KMS-11 (cell line): ENCODE data around the gene CMSS1.

ENCODE experiments used
- H2AFZ ChIP-seq: fragments of 200-600 bp; sonication (generic); 2 replicates; pipeline ENCODE4 v1.6.1; 2016; ENCODE audit warnings: antibody characterized with exemption, mixed run types, low read depth
- H3K27ac ChIP-seq: fragments of 200-600 bp; sonication (generic); 2 replicates; pipeline ENCODE4 v1.6.1; 2016; ENCODE audit warnings: mild to moderate bottlenecking, mixed run types
- H3K27me3 ChIP-seq: fragments of 200-600 bp; sonication (generic); 2 replicates; pipeline ENCODE4 v1.6.1; 2017; ENCODE audit warnings: mild to moderate bottlenecking, low read depth, mixed run types, moderate library complexity; ENCODE audit not compliant: insufficient read depth
- H3K36me3 ChIP-seq: fragments of 200-600 bp; sonication (generic); 2 replicates; pipeline ENCODE4 v1.6.1; 2017; ENCODE audit warnings: mild to moderate bottlenecking, mixed run types; ENCODE audit not compliant: insufficient read depth
- H3K4me1 ChIP-seq: fragments of 200-600 bp; sonication (generic); 2 replicates; pipeline ENCODE4 v1.6.1; 2016; ENCODE audit warnings: mild to moderate bottlenecking, low read depth, mixed run types; ENCODE audit not compliant: poor library complexity, severe bottlenecking
- H3K4me2 ChIP-seq: fragments of 200-600 bp; sonication (generic); 2 replicates; pipeline ENCODE4 v1.7.0; 2016; ENCODE audit warnings: mild to moderate bottlenecking, mixed run types
- H3K4me3 ChIP-seq: fragments of 200-600 bp; sonication (generic); IDR thresholded peaks from 2 replicates; pipeline ENCODE4 v1.6.1; 2017; ENCODE audit warnings: low read depth, low read length, mixed read lengths; ENCODE audit not compliant: insufficient read depth
- H3K79me2 ChIP-seq: fragments of 200-600 bp; sonication (generic); 2 replicates; pipeline ENCODE4 v1.6.1; 2016; ENCODE audit warnings: low read depth, mixed run types; ENCODE audit not compliant: insufficient read depth
- H3K9ac ChIP-seq: fragments of 200-600 bp; sonication (generic); 2 replicates; pipeline ENCODE4 v1.6.1; 2016; ENCODE audit warnings: mild to moderate bottlenecking, mixed run types
- H4K20me1 ChIP-seq: fragments of 200-600 bp; sonication (generic); 2 replicates; pipeline ENCODE4 v1.6.1; 2016; ENCODE audit warnings: mild to moderate bottlenecking, mixed run types; ENCODE audit not compliant: insufficient read depth
- CTCF ChIP-seq: fragments of 200-600 bp; sonication (generic); conservative IDR thresholded peaks from 2 replicates; pipeline ENCODE4 v1.6.1; 2017; ENCODE audit warnings: low read depth, mild to moderate bottlenecking, antibody characterized with exemption, low read length, moderate library complexity, mixed read lengths

CMSS1 gene

DNA sequence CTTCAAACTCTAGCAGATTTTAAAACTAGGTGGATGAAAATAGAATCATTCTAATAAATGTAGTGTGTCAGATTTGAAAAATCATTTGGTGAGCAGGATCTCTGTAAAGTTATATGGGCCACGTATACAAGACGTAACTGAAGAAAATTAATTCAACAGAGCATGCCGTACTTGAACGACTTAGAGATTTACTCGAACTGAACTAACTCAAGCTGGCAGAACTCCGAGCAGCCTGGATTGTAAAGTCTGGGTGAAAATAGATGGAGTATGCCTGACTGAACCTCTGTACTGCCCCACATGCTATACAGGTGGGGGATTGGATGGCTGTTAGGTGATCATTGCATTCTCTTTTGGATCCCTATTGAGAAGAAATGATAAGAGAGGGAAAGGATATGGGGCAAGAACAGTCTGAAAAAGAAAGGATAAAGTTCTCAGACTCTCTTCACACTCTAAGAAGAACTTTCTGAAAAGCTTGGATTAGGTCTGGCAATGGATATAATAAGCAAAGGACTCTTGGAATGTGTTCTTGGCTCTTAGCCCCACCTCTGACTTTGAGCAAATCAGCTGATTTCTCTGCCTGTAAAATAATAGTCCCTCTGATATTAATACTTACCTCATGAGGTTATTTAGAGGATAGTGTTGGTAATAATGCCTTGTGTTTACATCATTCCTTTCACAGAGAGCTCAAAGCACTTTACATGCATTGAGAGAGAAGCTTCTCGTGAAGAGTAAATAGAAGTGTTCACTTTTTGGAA is 149.2 kb downstream of the CMSS1 start:
- H3K27ac ChIP-seq, result no peak overlapping the region
- H4K20me1 ChIP-seq, result no peaks in the 10 kb centered on the region
- no peak overlapping the region for H3K4me3 ChIP-seq
- no peaks in the 10 kb centered on the region for H3K79me2 ChIP-seq
- H2AFZ ChIP-seq, result no peak overlapping the region
- no peaks in the 10 kb centered on the region for H3K36me3 ChIP-seq
- H3K9ac ChIP-seq, result no peak overlapping the region
- TF ChIP-seq CTCF, result no peak
- H3K4me2 ChIP-seq, result no peak overlapping the region
- H3K4me1 ChIP-seq, result no peaks in the 10 kb centered on the region
- H3K27me3 ChIP-seq, result no peaks in the 10 kb centered on the region

DNA sequence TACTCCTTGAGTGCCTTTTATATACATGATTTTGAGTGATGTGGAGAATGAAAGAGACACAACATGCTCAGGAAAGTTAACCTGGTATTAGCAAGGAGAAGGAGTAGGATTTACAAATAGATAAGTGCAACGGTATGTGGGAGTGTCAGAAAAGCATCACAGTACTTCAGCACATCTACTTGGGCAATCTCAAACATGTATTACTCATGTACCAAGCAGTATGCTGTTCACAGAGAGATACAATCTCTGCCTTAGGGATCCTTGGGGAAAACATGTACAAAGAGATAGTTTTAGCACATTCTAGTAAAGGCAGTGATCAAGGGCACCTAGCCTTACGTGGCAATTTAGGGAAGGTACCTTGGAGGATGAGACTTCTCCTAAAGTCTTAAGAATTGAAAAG is 150.1 kb downstream of the CMSS1 start:
- Histone ChIP-seq H3K4me2 (no peak overlapping the region), H3K9ac (no peak overlapping the region), H3K27me3 (no peaks in the 10 kb centered on the region), H3K79me2 (no peaks in the 10 kb centered on the region), H3K4me1 (no peaks in the 10 kb centered on the region), H3K4me3 (no peak overlapping the region), H3K27ac (no peak overlapping the region), H2AFZ (no peak overlapping the region), H4K20me1 (no peaks in the 10 kb centered on the region), H3K36me3 (no peaks in the 10 kb centered on the region)
- no peak for TF ChIP-seq CTCF

GRCh38 chr3:99969136-99969535 is 151.5 kb downstream of the CMSS1 start:
- Histone ChIP-seq H3K79me2 (no peaks in the 10 kb centered on the region), H4K20me1 (no peaks in the 10 kb centered on the region), H3K9ac (no peak overlapping the region), H3K27me3 (no peaks in the 10 kb centered on the region), H3K27ac (no peak overlapping the region), H3K4me1 (no peaks in the 10 kb centered on the region), H3K36me3 (no peaks in the 10 kb centered on the region), H3K4me3 (no peak overlapping the region), H2AFZ (no peak overlapping the region), H3K4me2 (no peak overlapping the region)
- no peak for TF ChIP-seq CTCF

- no peaks in the 10 kb centered on the region for H4K20me1 ChIP-seq
- H3K4me2 ChIP-seq, result no peak overlapping the region
- no peaks in the 10 kb centered on the region for H3K79me2 ChIP-seq
- H2AFZ ChIP-seq, result no peak overlapping the region
- H3K27me3 ChIP-seq, result no peaks in the 10 kb centered on the region
- H3K36me3 ChIP-seq, result no peaks in the 10 kb centered on the region
- H3K9ac ChIP-seq, result no peak overlapping the region
- H3K4me3 ChIP-seq, result no peak overlapping the region
- H3K4me1 ChIP-seq, result no peaks in the 10 kb centered on the region
- no peak for TF ChIP-seq CTCF
- no peak overlapping the region for H3K27ac ChIP-seq
Measured at GRCh38 chr3:99970198-99970597, 152.5 kb downstream of the CMSS1 start.
